K562 (cell line): ENCODE measurements around the gene AIM2. TPM values are rescaled to one million over a fixed set of nuclear protein-coding genes. Genes with fewer than 3 reads are reported as not detected.

Experiments used
- CBFA2T2 ChIP-seq: fragments of 450-650 bp; conservative IDR thresholded peaks from 2 replicates; pipeline ENCODE4 v1.6.1; 2017; ENCODE audit warnings: mild to moderate bottlenecking
- CBX2 ChIP-seq: fragments of 200-600 bp; sonication (generic); IDR thresholded peaks from one replicate; pipeline ENCODE4 v1.6.1; 2012; ENCODE audit warnings: mild to moderate bottlenecking, low read length, inconsistent platforms; ENCODE audit not compliant: insufficient read depth, poor library complexity, severe bottlenecking
- CHAMP1 ChIP-seq: fragments of 450-650 bp; IDR thresholded peaks from 2 replicates; pipeline ENCODE4 v1.6.1; 2016; ENCODE audit warnings: mild to moderate bottlenecking
- CTBP1 ChIP-seq: fragments of 450-650 bp; IDR thresholded peaks from 2 replicates; pipeline ENCODE4 v1.6.1; 2016; ENCODE audit warnings: borderline replicate concordance
- ETS1 ChIP-seq: conservative IDR thresholded peaks from 2 replicates; pipeline ENCODE4 v1.6.1; 2011; ENCODE audit warnings: low read depth, mild to moderate bottlenecking, low read length; ENCODE audit not compliant: control insufficient read depth
- EZH2 ChIP-seq: IDR thresholded peaks from 2 replicates; pipeline ENCODE4 v1.6.1; 2012; ENCODE audit warnings: low read depth, mild to moderate bottlenecking, inconsistent platforms, low read length, borderline replicate concordance
- FOSL1 ChIP-seq: fragments of 200-800 bp; sonication (Bioruptor generic); conservative IDR thresholded peaks from 2 replicates; pipeline ENCODE4 v1.6.1; 2016; ENCODE audit warnings: missing genetic modification characterization, missing compliant biosample characterization
- HDAC2 ChIP-seq: fragments of 450-650 bp; IDR thresholded peaks from 2 replicates; pipeline ENCODE4 v1.6.1; 2016; ENCODE audit warnings: mild to moderate bottlenecking
- IRF1 ChIP-seq: sonication (generic); formaldehyde crosslinking; IDR thresholded peaks from 2 replicates; pipeline ENCODE4 v1.8.0; 2022; ENCODE audit warnings: missing genetic modification reagents, mild to moderate bottlenecking, borderline replicate concordance
- KDM1A ChIP-seq, 2 experiments: fragments of 450-650 bp; IDR thresholded peaks; 2 replicates each; pipeline ENCODE4 v1.6.1; 2016; ENCODE audit warnings: mild to moderate bottlenecking in 2 of 2
- RBM14 ChIP-seq: fragments of 200-400 bp; formaldehyde crosslinking; IDR thresholded peaks from 2 replicates; pipeline ENCODE4 v1.6.1; 2018; ENCODE audit warnings: low read depth, mild to moderate bottlenecking, low read length, moderate library complexity, borderline replicate concordance; ENCODE audit not compliant: insufficient read depth
- RHOXF2B ChIP-seq: fragments of 250-450 bp; sonication (Bioruptor Pico); conservative IDR thresholded peaks from 2 replicates; pipeline ENCODE4 v1.5.1; 2021
- SOX6 ChIP-seq: fragments of 450-650 bp; IDR thresholded peaks from 2 replicates; pipeline ENCODE4 v1.6.1; 2014; ENCODE audit warnings: mild to moderate bottlenecking
- TAF9B ChIP-seq: fragments of 450-650 bp; IDR thresholded peaks from 2 replicates; pipeline ENCODE4 v1.6.1; 2018; ENCODE audit warnings: mild to moderate bottlenecking; ENCODE audit not compliant: partially characterized antibody
- TEAD4 ChIP-seq, 2 experiments: sonication (generic) in 1 of 2; formaldehyde crosslinking in 1 of 2; IDR thresholded peaks; 2 replicates each; pipeline versions ENCODE4 v1.6.1 to v1.8.0; 2012 to 2022; ENCODE audit warnings: borderline replicate concordance in 1 of 2, inconsistent platforms in 1 of 2, low read length in 1 of 2, mild to moderate bottlenecking in 1 of 2, missing genetic modification reagents in 1 of 2
- ZBTB17 ChIP-seq: fragments of 450-650 bp; formaldehyde crosslinking; IDR thresholded peaks from 2 replicates; pipeline ENCODE4 v1.4.0; 2020; ENCODE audit warnings: mild to moderate bottlenecking
- polyA plus RNA-seq, 8 experiments: library from polyadenylated mRNA; depleted of rRNA in 4 of 8; stranded (reverse) in 5 of 8; unstranded in 3 of 8; fragments of >200 nt; fragmentation: Nextera tagmentation in 2 of 8; fragmentation: Illumina TruSeq in 1 of 8; extraction: Ambion mirVana in 2 of 8; extraction: Trizol in 1 of 8; gene quantifications; 2 replicates each; pipeline versions ENCODE4 v1.2.1 to v1.2.3, GENCODE V29; 2011 to 2014; ENCODE audit warnings: inconsistent platforms in 1 of 8, missing spikeins in 1 of 8
- total RNA-seq, 7 experiments: library from RNA; depleted of rRNA in 6 of 7; stranded (reverse); fragments of >200 nt in 6 of 7; fragmentation: Illumina TruSeq in 2 of 7; extraction: Trizol in 2 of 7; gene quantifications; 2 replicates each; pipeline versions ENCODE4 v1.2.1 to v1.2.3, GENCODE V29; 2011 to 2021; ENCODE audit warnings: low replicate concordance in 1 of 7
- TF ChIP-seq, protein P1 (sequence below): fragments of 450-650 bp; formaldehyde crosslinking; IDR thresholded peaks from 2 replicates; pipeline ENCODE4 v1.4.0; 2022; ENCODE audit warnings: missing genetic modification characterization
- TF ChIP-seq, protein P2 (sequence below): fragments of 450-650 bp; IDR thresholded peaks from 2 replicates; pipeline ENCODE4 v1.7.1; 2018; ENCODE audit warnings: mild to moderate bottlenecking, low read depth; ENCODE audit not compliant: partially characterized antibody

The AIM2 gene
- total and polyA plus RNA-seq, 9 of the 15 experiments (the other 6 are each of a cell fraction or from before 2014, with no cell fraction given) = 0.10 to 0.95 (median 0.22) TPM

GRCh38 chr1:159067699-159068621 lies 8.6 kb downstream of the AIM2 start (continued):
- TF ChIP-seq, protein P1, sequence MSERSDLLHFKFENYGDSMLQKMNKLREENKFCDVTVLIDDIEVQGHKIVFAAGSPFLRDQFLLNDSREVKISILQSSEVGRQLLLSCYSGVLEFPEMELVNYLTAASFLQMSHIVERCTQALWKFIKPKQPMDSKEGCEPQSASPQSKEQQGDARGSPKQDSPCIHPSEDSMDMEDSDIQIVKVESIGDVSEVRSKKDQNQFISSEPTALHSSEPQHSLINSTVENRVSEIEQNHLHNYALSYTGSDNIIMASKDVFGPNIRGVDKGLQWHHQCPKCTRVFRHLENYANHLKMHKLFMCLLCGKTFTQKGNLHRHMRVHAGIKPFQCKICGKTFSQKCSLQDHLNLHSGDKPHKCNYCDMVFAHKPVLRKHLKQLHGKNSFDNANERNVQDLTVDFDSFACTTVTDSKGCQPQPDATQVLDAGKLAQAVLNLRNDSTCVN (CRISPR knock-in tag) = no peak
- no peak for TF ChIP-seq CBX2
- TF ChIP-seq FOSL1 (tag) = peak; percentile 63
- TF ChIP-seq TAF9B = no peak
- peak; percentile 75 to 80 for TF ChIP-seq KDM1A (IDR thresholded peaks at IDR 0.05)
- TF ChIP-seq SOX6 = peak; percentile 91
- TF ChIP-seq HDAC2 = 0 out of 2 replicates have a peak, but pooled peaks have one; percentile 36
- no peak for TF ChIP-seq ETS1
- TF ChIP-seq CBFA2T2 = 0 out of 2 replicates have a peak, but pooled peaks have one; percentile 31
- peak; percentile 69 for TF ChIP-seq TEAD4 (IDR thresholded peaks at IDR 0.05; ENCODE audit: low read length)
- no peak for TF ChIP-seq TEAD4 (CRISPR knock-in tag; IDR thresholded peaks at IDR 0.05; ENCODE audit: borderline replicate concordance)
- no peak for TF ChIP-seq IRF1
- no peak for TF ChIP-seq RBM14
- TF ChIP-seq, protein P2, sequence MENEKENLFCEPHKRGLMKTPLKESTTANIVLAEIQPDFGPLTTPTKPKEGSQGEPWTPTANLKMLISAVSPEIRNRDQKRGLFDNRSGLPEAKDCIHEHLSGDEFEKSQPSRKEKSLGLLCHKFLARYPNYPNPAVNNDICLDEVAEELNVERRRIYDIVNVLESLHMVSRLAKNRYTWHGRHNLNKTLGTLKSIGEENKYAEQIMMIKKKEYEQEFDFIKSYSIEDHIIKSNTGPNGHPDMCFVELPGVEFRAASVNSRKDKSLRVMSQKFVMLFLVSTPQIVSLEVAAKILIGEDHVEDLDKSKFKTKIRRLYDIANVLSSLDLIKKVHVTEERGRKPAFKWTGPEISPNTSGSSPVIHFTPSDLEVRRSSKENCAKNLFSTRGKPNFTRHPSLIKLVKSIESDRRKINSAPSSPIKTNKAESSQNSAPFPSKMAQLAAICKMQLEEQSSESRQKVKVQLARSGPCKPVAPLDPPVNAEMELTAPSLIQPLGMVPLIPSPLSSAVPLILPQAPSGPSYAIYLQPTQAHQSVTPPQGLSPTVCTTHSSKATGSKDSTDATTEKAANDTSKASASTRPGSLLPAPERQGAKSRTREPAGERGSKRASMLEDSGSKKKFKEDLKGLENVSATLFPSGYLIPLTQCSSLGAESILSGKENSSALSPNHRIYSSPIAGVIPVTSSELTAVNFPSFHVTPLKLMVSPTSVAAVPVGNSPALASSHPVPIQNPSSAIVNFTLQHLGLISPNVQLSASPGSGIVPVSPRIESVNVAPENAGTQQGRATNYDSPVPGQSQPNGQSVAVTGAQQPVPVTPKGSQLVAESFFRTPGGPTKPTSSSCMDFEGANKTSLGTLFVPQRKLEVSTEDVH = no peak
- TF ChIP-seq CTBP1 = peak; percentile 70
- no peak for TF ChIP-seq RHOXF2B (CRISPR knock-in tag)
- TF ChIP-seq EZH2 = no peak
- TF ChIP-seq ZBTB17 = no peak
- TF ChIP-seq CHAMP1 = no peak
